ENCODE data around the gene ABCD1.
"Not testable (repeated sequence)": the region's sequence is repeated elsewhere in the genome, so short reads cannot be mapped to it uniquely, and the experiment has no call there.

Gene ABCD1

DNA sequence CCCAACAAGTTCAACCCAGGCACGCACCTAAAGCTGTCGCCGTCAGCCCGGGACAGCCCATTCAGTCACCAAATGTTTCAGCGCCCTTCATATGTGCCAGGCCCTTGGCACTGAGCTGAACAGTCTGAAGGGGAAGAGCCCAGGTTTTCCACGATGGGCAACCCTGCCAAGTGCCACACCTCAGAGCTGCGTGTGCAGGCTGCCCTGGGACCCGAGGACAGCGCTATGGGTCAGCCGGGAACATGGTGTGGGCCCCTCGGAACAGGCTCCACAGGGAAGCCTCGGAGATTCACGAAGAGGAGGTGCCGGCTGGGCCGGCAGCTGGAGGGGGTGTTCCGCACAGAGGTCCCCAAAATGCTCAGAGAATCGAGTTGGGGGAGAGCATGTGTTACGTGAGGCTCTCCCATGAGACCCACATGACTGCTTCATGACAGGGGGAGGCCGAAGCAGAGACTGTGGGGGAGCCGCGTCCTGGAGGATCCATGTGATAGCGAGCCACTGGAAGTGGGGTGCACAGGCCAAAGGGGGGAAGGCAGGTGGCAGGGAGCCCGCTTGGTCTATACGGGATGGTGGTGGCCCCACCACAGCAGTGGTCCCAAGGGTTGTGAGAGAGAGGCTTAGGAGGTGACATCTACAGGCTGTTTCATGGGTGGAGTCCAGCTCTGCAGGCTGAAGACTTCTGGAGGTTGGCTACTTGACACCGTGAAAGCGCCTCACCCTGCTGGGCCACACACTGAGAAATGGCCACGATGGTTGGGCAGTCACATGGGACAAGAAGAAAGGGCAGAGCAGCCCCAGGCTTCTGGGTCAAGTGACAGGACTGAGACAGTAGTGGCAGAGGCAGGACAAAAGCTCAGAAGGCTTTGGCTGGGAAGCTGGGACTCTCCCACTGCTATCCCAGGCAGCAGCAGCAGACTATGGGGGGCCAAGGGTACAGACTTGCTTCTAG is 14.7 kb upstream of the ABCD1 start:
- DNase-seq (ENCODE audit: low read depth), result no peak

DNA sequence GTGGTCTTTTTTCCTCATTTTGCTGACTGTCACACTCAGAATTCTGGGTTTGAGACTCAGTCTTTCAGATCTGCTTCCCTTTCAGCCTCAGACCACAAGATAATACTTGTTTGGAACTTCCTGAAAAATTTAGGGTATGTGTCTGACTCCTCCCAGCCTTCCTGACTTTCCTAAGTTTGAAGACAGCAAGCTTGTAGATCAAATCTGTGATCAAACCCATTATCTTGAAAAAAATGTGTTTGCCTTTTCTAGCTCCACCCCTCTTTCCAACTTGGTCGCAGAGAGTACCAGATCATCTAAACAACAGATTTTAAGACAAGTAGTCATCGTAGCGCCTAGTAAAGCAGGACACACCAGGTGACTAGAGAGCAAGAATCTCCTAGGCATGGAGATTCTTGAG is 10.4 kb upstream of the ABCD1 start:
- no peak for DNase-seq (ENCODE audit: low read depth)

DNA sequence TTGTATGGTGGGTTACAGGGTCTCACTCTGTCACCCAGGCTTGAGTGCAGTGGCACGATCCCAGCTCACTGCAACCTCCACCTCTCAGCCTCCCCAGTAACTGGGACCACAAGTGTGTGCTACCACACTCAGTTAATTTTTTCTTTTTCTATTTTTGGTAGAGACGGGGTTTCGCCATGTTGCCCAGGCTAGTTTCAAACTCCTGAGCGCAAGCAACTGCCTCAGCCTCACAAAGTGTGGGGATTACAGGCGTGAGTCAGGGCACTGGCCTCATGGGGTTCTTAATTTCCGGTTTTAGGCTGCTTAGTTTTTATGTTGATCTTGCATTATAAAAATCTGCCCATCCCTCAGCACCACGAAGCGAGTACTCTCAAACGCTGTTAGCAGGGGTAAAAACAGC is 7.2 kb upstream of the ABCD1 start:
- DNase-seq (ENCODE audit: low read depth), result no peak

DNA sequence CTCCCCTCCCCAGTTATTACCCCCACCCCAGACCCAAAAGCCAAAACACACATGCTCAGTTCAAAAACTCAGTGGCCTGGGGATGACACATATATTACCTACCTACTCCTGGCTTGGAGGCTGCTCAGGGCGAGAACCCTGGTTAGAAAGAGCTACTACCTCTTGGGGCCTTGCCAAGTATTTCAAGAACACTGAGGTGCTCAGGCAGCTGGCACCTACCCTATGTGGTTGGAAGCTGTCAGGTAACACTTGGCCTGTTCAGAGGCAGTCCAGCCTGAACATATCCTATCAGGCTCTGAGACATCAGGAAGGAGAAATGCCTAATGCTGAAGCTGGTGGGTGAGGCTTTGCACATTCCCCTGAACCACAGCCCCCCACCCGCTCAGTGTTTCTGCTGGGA is 5.4 kb upstream of the ABCD1 start:
- DNase-seq (ENCODE audit: low read depth), result no peak

DNA sequence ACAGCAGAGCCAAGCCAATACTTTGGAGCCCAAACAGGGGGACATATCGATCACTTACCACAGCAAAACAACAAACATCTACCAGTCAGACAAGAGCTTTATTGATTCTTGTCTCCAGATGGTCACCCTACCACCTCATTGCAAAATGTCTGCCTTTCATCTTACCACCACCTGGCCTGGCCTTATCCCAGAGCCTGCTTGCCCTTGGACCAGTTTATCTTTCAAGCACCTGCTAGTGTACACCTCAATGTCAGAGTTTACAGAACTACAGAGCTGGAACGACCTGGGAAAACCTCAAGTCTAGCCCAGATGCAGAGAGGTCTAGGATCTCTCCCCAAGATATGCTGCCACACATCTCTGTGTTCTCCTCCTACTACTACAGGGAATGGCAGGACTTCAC is 5.0 kb upstream of the ABCD1 start:
- DNase-seq (ENCODE audit: low read depth), result no peak

DNA sequence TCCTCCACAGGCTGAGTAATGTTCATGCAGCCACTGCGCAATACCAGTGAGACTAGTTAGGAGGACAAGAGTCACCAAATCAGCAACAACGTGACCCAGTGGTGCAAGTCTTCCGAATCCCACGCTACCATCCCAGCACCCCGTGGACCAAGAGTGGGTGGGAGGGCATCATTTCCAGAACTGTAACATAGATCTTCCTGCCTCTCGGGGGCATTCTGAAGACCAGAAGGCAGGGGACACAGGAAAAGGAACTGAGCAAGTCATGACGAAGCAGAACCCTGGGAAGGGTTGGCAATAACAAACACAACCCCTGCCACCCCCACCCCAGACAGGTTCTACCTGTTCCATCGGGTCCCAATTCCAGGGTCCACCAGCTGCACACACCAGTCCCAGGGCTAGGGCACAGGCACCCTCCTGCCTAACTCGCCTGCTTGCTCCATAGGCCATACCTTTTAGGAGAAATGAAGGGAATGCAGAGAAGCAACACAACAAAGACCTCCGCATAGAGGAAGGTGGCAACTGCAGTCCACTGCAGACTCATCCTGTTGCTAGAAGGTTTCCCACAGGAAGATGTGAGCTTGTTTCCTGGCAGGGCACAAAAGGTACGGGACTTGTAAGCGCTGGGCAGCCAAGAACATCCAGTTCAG is 1.8 kb upstream of the ABCD1 start:
- no peak for DNase-seq (ENCODE audit: low read depth)

DNA sequence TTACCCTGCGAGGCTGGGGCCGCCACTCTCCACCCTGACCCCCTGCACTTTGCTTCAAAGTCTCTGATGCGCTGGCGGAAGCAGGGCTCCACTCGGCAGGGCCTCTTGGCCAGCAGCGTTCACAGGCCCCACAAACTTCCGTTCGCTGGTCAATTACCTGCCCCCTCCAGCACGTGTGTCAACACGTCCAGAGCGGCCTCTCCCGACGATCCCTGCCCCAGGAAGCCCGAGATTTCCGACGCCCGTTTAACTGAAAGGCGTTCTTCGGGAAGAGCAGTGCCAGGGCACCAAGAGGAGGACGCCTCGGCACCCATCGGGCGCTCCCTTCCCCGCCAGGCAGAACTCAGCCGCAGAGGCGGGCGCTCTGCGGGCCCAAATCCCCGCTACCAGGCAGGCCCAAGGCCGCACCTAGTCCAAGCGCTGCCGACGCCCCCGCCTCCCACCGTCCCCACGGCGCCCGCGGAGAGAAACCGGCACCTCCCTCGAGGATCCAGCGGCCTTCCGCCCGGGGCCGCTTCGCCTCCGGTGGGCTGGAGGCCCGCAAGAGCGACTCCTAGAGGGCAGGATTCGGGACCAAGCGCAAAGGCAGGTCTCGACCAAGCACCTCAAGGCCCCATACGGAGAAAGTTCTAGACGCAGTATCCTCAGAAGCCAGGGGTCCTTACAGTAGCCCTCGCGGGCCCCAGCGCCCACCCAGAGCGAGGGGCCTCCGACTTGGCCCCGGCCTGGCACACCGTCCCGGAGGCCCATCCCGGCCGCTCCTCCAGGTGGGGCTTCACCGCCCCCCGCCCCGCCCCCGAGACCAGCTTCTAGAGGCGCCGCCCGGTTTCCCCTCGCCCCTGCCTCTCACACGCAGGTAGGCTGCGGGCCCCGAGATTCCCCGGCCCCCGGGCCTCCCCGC is 1.1 kb upstream of the ABCD1 start:
- no peak for DNase-seq (ENCODE audit: low read depth)

DNA sequence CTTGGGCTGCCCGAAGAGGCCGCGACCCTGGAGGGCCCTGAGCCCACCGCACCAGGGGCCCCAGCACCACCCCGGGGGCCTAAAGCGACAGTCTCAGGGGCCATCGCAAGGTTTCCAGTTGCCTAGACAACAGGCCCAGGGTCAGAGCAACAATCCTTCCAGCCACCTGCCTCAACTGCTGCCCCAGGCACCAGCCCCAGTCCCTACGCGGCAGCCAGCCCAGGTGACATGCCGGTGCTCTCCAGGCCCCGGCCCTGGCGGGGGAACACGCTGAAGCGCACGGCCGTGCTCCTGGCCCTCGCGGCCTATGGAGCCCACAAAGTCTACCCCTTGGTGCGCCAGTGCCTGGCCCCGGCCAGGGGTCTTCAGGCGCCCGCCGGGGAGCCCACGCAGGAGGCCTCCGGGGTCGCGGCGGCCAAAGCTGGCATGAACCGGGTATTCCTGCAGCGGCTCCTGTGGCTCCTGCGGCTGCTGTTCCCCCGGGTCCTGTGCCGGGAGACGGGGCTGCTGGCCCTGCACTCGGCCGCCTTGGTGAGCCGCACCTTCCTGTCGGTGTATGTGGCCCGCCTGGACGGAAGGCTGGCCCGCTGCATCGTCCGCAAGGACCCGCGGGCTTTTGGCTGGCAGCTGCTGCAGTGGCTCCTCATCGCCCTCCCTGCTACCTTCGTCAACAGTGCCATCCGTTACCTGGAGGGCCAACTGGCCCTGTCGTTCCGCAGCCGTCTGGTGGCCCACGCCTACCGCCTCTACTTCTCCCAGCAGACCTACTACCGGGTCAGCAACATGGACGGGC is 579 bp downstream of the ABCD1 start:
- no peak for DNase-seq (ENCODE audit: low read depth)

DNA sequence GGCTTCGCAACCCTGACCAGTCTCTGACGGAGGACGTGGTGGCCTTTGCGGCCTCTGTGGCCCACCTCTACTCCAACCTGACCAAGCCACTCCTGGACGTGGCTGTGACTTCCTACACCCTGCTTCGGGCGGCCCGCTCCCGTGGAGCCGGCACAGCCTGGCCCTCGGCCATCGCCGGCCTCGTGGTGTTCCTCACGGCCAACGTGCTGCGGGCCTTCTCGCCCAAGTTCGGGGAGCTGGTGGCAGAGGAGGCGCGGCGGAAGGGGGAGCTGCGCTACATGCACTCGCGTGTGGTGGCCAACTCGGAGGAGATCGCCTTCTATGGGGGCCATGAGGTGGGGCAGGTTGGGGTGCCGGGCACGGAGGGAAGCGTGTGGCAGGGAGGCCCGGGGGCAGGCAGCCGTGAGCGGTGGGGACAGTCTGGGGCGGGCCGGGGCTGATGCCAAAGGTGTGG is 1.2 kb downstream of the ABCD1 start:
- no peak for DNase-seq (ENCODE audit: low read depth)

DNA sequence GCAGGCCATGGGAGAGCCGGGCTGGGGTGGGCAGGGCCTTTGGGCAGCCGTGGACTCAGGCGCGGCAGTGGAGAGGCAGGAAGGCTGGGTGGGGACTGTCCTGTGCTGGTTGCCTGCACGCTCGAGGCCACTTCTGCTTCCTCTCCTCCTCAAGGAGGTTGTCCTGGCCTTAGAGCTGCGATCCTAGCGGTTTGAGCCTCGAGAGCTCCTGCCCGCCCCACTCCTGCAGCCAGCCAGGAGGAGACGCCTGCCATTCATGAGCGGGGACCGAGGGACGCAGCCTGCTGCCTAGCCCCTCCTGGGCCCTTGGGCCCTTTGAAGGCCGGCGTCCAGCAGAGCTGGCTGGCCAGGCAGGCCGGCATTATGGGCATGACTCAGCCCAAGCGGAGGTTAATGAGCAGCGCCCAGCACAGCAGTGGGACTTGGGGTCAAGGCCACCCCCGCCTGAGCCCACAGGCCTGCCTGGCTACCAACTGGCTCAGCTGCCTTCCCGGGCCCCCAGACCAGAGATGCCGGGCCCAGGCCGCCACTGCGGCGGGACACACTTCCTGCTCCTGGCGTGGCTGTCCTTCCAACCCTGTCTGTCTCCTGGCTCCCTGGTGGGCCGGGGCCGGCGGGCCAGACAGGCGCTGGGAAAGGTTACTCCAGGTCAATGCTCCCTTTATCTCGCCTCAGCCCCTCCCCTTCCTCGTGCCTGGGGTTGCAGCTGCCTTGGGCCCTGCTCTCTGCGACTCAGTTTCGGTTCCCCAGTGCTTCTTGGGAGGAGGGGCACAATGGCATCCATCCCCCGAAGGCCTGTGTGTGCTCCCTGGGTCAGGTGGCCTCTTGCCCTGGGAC is 1.8 kb downstream of the ABCD1 start:
- DNase-seq (ENCODE audit: low read depth), result no peak

DNA sequence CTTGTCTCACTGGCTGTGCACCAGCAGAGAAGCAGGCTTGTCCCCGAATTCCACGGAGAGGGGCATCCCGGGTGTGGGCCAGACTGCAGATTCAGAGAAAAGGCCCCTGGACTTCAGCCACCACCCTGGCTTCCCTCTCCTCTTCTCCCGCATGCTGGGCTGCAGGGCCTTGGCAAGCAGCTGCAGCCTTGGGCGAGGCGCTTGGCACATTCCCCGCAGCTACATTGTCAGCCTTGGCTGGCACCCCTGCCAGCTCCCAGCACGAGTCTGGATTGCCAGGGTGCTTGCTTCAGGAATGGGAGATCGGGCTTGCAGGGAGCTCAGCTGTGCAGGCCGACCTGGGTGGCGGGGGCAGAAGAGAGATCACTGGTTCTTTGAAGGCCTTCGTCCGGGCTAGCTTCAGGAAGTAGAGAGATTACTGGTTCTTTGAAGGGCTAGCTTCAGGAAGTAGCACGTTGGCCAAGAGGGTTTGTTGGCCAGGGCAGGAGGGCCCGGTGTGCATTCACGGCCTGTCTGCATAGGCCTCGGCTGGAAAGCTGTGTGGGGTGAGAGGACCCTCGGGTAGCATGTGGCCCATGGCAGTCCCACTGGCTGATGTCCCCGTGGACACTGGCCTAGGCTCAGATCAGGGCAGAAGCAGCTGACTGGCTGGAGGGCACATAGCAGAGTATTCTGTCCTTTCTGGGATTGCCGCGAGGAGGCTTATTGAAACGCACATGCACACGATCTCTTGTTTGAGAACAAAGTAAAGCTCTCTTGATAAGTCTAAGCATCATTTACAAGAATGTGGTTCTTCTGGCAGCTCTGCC is 2.7 kb downstream of the ABCD1 start:
- DNase-seq (ENCODE audit: low read depth), result no peak

DNA sequence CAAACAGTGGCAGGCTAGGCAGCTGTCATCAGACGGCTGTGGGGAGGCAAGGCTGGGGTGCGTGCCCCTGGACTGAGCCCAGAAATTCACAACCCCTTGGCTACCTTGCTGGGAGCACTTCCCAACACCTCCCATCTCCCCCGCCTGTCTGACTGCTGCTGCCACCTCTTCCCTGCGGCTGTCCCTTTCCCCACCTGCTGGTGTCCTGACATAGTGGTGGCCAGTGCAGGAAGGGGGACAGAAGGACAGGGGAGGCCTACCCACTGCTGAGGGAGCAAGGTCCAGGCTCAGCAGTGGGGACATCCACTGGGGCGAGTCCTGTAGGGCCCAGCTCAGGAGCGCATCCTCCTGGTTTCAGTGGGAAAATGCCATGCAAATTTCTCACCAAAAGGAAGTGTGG is 3.4 kb downstream of the ABCD1 start:
- DNase-seq (ENCODE audit: low read depth), result no peak

DNA sequence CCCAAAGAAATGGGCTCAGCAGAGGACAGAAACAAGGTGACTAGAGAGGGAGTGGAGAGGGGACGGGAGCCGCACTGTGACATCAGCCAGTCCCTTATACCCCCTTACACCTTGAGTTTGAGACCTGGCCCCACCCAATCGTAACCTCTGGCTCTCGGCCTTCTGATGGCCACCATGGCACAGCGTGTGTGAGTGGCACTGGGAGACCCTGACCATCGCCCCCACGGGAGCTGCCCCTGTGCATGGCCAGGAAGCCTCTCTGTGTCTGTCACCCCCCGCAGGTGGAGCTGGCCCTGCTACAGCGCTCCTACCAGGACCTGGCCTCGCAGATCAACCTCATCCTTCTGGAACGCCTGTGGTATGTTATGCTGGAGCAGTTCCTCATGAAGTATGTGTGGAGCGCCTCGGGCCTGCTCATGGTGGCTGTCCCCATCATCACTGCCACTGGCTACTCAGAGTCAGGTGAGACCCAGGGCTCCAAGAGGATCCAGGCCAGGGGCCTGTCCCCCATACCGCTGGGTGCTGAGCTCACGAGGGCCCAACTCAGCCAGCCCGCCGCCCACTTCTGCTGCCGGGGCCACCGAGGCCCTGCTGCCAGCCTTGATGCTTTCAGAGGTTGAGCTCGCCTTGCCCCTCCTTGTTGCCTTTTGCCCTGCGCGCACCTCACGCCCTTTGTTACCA is 4.4 kb downstream of the ABCD1 start:
- DNase-seq (ENCODE audit: low read depth), result no peak

DNA sequence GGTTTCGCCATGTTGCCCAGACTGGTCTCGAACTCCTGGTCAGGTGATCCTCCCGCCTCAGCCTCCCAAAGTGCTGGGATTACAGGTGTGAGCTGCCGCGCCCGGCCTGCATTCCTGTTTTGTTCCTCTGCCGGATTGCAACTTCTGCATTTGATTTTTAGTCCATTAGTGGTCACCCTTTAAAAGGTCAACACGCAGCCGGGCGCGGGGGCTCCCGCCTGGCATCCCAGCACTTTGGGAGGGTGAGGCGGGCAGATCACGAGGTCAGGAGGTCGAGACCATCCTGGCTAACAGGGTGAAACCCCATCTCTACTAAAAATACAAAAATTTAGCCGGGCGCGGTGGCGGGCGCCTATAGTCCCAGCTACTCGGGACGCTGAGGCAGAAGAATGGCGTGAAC is 5.5 kb downstream of the ABCD1 start:
- DNase-seq (ENCODE audit: low read depth), result not testable (repeated sequence)

DNA sequence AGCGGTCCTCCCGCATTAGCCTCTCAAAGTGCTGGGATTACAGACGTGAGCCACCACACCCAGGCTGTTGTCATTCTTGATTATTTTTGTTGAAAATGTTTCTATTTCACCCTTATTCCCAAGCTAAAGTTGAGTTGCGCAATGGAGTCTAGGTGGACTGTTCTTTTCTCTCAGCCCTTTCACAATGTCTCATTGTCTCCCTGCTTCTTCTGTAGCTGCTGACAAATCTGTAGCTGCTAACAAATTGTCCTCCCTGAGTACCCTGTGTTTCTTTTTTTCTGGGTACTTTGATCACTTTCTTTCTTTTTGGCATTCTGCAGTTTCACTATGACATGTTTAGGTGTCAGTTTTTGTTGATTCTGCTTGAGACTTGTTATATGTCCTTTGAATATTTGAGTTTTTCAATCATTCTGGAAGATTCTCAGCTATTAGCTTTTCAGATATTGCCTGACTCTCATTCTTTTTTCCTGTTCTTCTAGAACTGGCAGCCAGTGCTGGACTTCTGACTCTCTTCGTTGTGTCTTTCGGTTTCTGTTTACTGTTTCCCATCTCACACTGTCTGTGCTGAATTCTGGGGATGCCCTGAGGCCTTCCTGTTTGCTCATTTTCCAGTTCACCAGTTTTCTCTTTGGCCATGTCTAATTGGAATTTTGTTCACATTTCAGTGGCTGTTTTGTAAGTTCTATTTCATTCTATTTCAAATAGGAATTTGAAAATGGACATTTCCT is 6.6 kb downstream of the ABCD1 start:
- no peak for DNase-seq (ENCODE audit: low read depth)

DNA sequence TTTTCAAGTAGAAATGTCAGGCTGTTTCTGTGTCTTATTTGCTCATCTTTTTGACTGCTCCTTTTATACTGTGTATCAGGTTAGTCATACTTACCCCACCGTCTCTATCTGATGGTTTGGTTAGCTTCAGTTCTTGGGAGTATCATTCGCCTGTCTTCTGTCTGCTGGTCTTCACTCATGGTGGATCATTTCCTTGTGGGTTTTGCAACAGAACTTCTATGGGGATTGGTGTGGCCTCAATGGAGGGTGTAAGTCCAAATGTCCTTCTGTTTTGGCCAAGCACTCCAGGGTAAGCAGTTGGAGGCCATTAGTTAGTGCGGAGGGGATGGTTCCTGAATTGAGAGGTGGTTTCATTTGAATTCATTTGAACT is 7.2 kb downstream of the ABCD1 start:
- DNase-seq (ENCODE audit: low read depth), result no peak

DNA sequence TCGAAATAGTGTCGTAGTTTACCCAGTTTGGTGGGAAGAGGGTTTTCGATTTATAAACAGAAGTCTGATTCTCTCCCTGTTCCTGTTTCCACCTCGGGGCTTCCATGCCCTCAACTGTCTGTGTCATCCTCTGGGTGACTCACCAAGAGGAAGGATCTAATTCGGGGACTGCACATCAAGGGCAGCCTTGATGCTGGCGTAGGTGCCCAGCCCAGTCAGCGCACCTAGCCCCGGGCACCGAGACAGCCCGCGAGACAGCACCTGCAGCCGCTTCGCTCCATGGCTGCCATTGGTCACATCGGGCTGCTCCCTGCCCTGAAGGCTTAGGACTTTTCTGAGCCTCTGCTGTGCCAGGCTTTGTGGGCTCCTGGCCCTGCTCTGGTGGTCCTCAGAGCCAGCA is 7.7 kb downstream of the ABCD1 start:
- no peak for DNase-seq (ENCODE audit: low read depth)

DNA sequence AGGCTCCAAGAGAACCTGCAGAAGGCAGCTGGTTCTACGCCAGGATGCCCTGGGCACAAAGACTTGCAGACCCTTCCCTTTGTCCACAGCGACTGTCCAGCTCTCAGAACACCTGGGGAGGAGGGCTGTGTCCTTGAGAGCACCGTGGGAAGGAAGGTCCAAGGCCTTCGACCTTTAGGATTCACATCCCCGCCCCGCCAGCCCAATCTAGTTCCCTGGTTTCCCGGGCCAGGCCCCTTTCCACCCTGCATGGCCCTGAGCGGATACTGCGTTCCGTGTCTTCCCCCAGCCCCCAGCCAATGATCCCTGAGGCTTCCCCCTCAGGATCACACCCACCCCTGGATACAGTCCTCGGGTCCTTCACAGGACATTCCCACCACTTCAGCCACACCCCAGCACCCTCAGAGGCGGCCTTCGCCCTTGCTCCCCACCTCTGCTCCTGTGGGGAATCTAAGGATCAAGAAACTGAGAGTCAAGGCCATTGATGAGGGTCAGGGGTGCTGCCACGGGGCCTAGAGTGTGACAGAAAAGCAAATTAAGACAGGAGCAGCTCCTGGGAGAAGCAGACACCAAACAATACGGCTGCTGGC is 9.1 kb downstream of the ABCD1 start:
- no peak for DNase-seq (ENCODE audit: low read depth)
